ENCODE results near the gene SCNN1A. TPM values are rescaled to one million over a fixed set of nuclear protein-coding genes. Genes with fewer than 3 reads are reported as not detected.
A peak's percentile ranks its signal among the peaks of the same experiment; 100 is the strongest.

SCNN1A gene
- total and polyA plus RNA-seq, 2 donors from 2014 or later, result 225 to 452 TPM

DNA sequence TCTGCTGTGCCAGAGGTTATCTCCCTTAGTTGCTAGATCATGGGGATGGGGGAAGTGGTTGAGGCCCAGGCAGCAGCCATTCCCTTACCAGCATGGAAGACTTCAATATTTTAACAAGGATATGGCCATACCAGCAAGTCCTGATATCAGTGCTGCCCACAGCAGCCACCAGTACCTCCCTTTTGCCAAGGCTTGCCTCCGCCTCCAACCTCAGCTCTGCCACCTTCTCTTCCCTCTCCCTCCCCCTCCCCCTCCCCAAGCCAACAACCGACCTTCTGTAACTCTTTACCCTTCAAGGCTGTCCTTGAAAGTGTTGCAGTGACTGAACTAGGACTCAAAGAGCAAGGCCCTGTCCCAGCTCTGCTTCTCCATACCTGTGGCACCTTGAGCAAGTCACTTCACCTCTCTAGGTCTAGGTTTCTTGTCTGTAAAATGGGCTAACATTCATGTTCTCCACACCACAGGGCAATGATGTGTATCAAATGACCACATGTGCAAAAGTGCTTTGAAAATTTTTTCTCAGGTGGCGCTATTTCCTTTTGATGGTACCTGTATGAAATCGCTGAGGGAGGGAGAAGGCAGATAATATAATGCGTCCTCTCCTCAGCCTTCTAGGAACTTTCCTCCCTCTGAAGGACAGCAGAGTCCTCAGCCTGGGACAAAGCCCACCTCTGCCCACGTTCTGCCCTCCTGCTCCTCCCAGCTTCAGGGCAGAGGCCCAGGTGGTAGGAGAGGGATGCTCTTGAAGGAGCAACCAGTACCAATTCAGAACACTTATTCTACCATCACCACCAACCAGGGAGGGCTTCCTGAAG, 50.2 kb downstream of the SCNN1A start:
- Histone ChIP-seq H3K27me3 (ENCODE audit: control insufficient read depth, insufficient read depth, low read length) (no peaks in the 10 kb centered on the region), H3K9me3 (ENCODE audit: control insufficient read depth in 2 of 3, insufficient read depth in 1 of 3, low read length in 3 of 3) (no peaks in the 10 kb centered on the region), H3K27ac (ENCODE audit: low read depth in 2 of 2, low read length in 2 of 2) (peak overlapping the region in 1 of 2 donors; percentile 60), H3K4me1 (ENCODE audit: control insufficient read depth in 2 of 3, insufficient read depth in 2 of 3, low read depth in 1 of 3, low read length in 3 of 3) (peaks cover 0 to 39% (median 25%) of the 10 kb centered on the region in 3 donors), H3K9ac (ENCODE audit: low read length in 3 of 3) (no peak overlapping the region), H3K36me3 (ENCODE audit: control insufficient read depth in 2 of 3, insufficient read depth in 3 of 3, low read length in 3 of 3) (peaks cover 0 to 24% (median 2%) of the 10 kb centered on the region in 3 donors), H3K4me3 (ENCODE audit: low read length in 3 of 3) (no peak overlapping the region)
- intact Hi-C loops (cut with DNase I), result loop anchor here (5.0 kb wide), 1 partner anchor 57 kb away; the partner anchor contains the start of gene LTBR
- TF ChIP-seq, protein P1, sequence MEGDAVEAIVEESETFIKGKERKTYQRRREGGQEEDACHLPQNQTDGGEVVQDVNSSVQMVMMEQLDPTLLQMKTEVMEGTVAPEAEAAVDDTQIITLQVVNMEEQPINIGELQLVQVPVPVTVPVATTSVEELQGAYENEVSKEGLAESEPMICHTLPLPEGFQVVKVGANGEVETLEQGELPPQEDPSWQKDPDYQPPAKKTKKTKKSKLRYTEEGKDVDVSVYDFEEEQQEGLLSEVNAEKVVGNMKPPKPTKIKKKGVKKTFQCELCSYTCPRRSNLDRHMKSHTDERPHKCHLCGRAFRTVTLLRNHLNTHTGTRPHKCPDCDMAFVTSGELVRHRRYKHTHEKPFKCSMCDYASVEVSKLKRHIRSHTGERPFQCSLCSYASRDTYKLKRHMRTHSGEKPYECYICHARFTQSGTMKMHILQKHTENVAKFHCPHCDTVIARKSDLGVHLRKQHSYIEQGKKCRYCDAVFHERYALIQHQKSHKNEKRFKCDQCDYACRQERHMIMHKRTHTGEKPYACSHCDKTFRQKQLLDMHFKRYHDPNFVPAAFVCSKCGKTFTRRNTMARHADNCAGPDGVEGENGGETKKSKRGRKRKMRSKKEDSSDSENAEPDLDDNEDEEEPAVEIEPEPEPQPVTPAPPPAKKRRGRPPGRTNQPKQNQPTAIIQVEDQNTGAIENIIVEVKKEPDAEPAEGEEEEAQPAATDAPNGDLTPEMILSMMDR (IDR thresholded peaks at IDR 0.05; ENCODE audit: borderline replicate concordance, extremely low read depth, insufficient read depth), result no peak
- FAIRE-seq (no peak), DNase-seq (peak in 1 of 5 donors; percentile 38)

DNA sequence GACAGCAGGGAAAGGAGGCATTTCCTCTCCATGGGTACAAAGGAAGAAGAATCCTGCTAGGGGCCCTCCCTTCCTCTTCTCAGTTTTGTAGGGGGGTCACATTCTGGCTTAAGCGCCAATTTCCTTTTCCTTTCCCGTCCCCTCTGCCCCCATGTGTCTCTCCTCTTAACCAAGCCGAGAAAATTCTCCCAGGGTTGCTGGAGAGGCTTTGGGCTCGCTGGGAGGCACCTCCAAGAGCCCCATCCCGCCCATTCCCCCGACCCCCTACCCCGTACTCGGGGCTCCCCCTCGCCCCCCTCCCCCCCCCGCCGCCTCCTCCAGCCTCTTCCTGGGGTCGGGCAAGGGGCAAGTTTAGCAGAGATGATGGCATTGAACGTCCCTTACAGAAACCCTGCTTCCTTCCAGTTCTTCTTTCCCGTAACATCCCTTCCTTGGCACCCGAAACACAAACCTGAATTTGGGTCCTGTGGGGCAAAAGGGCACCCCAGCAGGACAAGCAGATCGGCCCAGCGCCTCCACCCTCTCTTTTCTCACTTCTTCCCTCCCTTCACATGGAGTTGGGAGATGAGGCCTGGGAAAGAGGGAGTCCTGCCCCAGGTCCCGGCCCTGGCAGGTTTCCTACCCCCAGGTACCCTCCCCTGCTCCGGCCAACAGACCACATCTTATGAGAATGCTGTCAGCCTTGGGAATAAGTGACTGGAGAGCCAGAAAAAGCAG, 51.2 kb downstream of the SCNN1A start:
- intact Hi-C loops (cut with DNase I), result no loop called here
- DNase-seq (peak in 1 of 5 donors; percentile 56), FAIRE-seq (no peak)
- H3K9me3 ChIP-seq (ENCODE audit: control insufficient read depth in 2 of 3, insufficient read depth in 1 of 3, low read length in 3 of 3), result no peaks in the 10 kb centered on the region
- H3K9ac ChIP-seq (ENCODE audit: low read length in 3 of 3), result peak overlapping the region in 1 of 3 donors; percentile 37
- no peak overlapping the region for H3K4me3 ChIP-seq (ENCODE audit: low read length in 3 of 3)
- H3K27me3 ChIP-seq (ENCODE audit: control insufficient read depth, insufficient read depth, low read length), result no peaks in the 10 kb centered on the region
- peaks cover 0 to 38% (median 25%) of the 10 kb centered on the region in 3 donors for H3K4me1 ChIP-seq (ENCODE audit: control insufficient read depth in 2 of 3, insufficient read depth in 2 of 3, low read depth in 1 of 3, low read length in 3 of 3)
- H3K27ac ChIP-seq (ENCODE audit: low read depth in 2 of 2, low read length in 2 of 2), result peak overlapping the region; percentile 79 to 88
- TF ChIP-seq, protein P1 (IDR thresholded peaks at IDR 0.05; ENCODE audit: borderline replicate concordance, extremely low read depth, insufficient read depth), result no peak
- peaks cover 0 to 14% (median 0%) of the 10 kb centered on the region in 3 donors for H3K36me3 ChIP-seq (ENCODE audit: control insufficient read depth in 2 of 3, insufficient read depth in 3 of 3, low read length in 3 of 3)

DNA sequence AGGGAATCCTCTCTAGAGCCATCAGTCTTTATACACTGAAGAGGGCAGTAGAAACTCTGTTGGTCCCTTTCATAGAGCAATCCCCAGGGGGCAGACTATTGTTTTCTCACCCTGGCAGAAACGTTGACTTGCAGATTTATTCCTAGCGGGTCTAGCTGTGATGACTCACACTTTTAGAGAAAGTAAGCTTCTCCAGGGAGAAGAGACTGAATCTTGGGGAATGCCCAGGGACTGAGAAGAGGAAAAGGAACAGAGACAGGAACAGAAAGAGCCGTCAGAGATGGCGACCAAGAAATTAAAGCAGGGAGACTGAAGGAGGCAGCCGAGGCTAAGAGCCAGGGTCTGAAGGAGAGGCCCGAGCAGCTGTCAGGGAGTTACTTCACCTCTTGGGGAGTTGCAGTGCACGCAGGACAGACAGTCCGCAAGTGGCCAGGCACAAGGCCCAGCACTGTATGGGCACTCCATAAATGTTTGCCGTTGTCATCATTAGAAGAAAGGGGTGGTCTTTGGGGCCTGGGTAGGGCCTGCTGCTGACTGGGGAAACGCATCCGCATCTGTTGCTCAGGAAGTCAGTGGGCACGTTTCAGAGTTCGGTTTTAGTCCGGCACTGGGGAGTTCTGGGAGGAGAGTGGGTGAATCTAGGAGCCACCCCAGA, 51.9 kb downstream of the SCNN1A start:
- H3K36me3 ChIP-seq (ENCODE audit: control insufficient read depth in 2 of 3, insufficient read depth in 3 of 3, low read length in 3 of 3), result peaks cover 0 to 7% (median 0%) of the 10 kb centered on the region in 3 donors
- TF ChIP-seq, protein P1 (IDR thresholded peaks at IDR 0.05; ENCODE audit: borderline replicate concordance, extremely low read depth, insufficient read depth), result peak; percentile 28
- no peak overlapping the region for H3K4me3 ChIP-seq (ENCODE audit: low read length in 3 of 3)
- DNase-seq (peak in 4 of 5 donors; percentile 49 to 90 (median 70)), FAIRE-seq (peak; percentile 82)
- peak overlapping the region; percentile 79 to 88 for H3K27ac ChIP-seq (ENCODE audit: low read depth in 2 of 2, low read length in 2 of 2)
- no peaks in the 10 kb centered on the region for H3K9me3 ChIP-seq (ENCODE audit: control insufficient read depth in 2 of 3, insufficient read depth in 1 of 3, low read length in 3 of 3)
- H3K9ac ChIP-seq (ENCODE audit: low read length in 3 of 3), result peak overlapping the region in 1 of 3 donors; percentile 37
- intact Hi-C loops (cut with DNase I), result no loop called here
- peaks cover 0 to 38% (median 25%) of the 10 kb centered on the region in 3 donors for H3K4me1 ChIP-seq (ENCODE audit: control insufficient read depth in 2 of 3, insufficient read depth in 2 of 3, low read depth in 1 of 3, low read length in 3 of 3)
- H3K27me3 ChIP-seq (ENCODE audit: control insufficient read depth, insufficient read depth, low read length), result no peaks in the 10 kb centered on the region
